SH-SY5Y (cell line): ENCODE results near the gene TOM1L2.

ENCODE experiments used
- GATA2 ChIP-seq: IDR thresholded peaks from 2 replicates; pipeline ENCODE4 v1.6.1; 2011; ENCODE audit warnings: mild to moderate bottlenecking, low read depth, low read length
- GATA3 ChIP-seq: IDR thresholded peaks from 2 replicates; pipeline ENCODE4 v1.6.1; 2011; ENCODE audit warnings: low read depth, mild to moderate bottlenecking, low read length, moderate library complexity

DNA sequence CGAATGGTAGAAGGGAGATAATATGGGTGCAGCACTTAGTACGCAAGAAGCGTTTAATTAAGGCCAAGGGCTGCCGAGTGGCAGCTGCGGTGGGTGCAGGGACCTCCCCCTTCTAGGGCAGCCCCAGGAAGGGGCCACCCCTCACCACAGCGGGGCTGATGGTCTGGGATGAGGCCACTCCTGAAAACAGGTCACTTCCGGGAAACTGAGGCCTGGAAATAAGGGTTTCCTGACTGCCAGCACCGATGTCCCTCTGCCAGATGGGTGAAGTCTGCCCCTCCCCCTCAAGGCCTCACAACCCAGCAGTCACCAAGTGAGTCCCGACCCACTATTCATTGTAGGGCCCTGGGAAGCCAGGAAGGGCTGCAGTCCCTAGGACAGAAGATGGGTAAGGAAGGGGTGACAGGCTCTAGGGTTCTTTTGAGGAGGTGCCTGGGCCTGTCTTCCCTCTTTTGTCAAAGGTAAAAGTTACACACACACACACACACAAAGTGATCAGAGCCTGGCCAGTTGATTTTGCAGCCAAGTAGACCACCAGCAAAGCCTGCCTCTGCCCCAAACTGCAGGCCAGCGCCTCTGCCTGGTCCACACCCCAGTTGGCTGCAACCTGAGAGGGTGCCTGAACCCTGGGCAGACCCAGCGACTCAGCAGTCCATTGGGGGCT, 147.9 kb downstream of the TOM1L2 start:
- TF ChIP-seq GATA2 (no peak), GATA3 (no peak)
